HG03196 (cell line): Measurements from ENCODE around the gene EXOC4.

ENCODE experiments used
- ATAC-seq: cut with Tn5 transposase; IDR thresholded peaks from one replicate; pipeline ENCODE4 v1.9.1; 2021; ENCODE audit not compliant: unreplicated experiment

EXOC4 gene

GRCh38 chr7:133419041-133419440, 166.2 kb downstream of the EXOC4 start:
- no peak for ATAC-seq

- ATAC-seq: no peak
Observed at GRCh38 chr7:133423618-133424017, 170.7 kb downstream of the EXOC4 start.

GRCh38 chr7:133428326-133428725, 175.4 kb downstream of the EXOC4 start:
- no peak for ATAC-seq

GRCh38 chr7:133428876-133429275, 176.0 kb downstream of the EXOC4 start:
- no peak for ATAC-seq

- ATAC-seq: no peak
Observed at GRCh38 chr7:133429371-133429770, 176.5 kb downstream of the EXOC4 start.

GRCh38 chr7:133431134-133431724, 178.4 kb downstream of the EXOC4 start:
- ATAC-seq: no peak

- no peak for ATAC-seq
Observed at GRCh38 chr7:133433165-133433812, 180.4 kb downstream of the EXOC4 start.

GRCh38 chr7:133434246-133434865, 181.5 kb downstream of the EXOC4 start:
- ATAC-seq: no peak

GRCh38 chr7:133436014-133436428, 183.1 kb downstream of the EXOC4 start:
- ATAC-seq: no peak

- no peak for ATAC-seq
Observed at GRCh38 chr7:133437544-133437943, 184.7 kb downstream of the EXOC4 start.

GRCh38 chr7:133442818-133443217, 189.9 kb downstream of the EXOC4 start:
- ATAC-seq: no peak

- no peak for ATAC-seq
Observed at GRCh38 chr7:133445617-133446016, 192.7 kb downstream of the EXOC4 start.

- no peak for ATAC-seq
Observed at GRCh38 chr7:133448012-133448411, 195.1 kb downstream of the EXOC4 start.

- ATAC-seq: no peak
Observed at GRCh38 chr7:133452577-133452976, 199.7 kb downstream of the EXOC4 start.

GRCh38 chr7:133458688-133459087, 205.8 kb downstream of the EXOC4 start:
- ATAC-seq: no peak

- ATAC-seq: no peak
Observed at GRCh38 chr7:133461421-133461820, 208.5 kb downstream of the EXOC4 start.

GRCh38 chr7:133475655-133476054, 222.8 kb downstream of the EXOC4 start:
- ATAC-seq: no peak

- ATAC-seq: no peak
Observed at GRCh38 chr7:133477791-133478190, 224.9 kb downstream of the EXOC4 start.

- ATAC-seq: no peak
Observed at GRCh38 chr7:133478591-133479135, 225.8 kb downstream of the EXOC4 start.

GRCh38 chr7:133479456-133480065, 226.7 kb downstream of the EXOC4 start:
- ATAC-seq: no peak

- no peak for ATAC-seq
Observed at GRCh38 chr7:133480868-133481267, 228.0 kb downstream of the EXOC4 start.

GRCh38 chr7:133481676-133482075, 228.8 kb downstream of the EXOC4 start:
- ATAC-seq: no peak
